Left lung (tissue), 10 donors: ENCODE data around the gene SHISA3. TPM values are rescaled to one million over a fixed set of nuclear protein-coding genes. Genes with fewer than 3 reads are reported as not detected.

Experiments used
- ATAC-seq: fragments of 200-7000 bp; cut with Tn5 transposase; one replicate; pipeline ENCODE4 v1.9.1; 2020; ENCODE audit warnings: moderate library complexity
- DNase-seq, 4 donors: peaks; one replicate each; pipeline ENCODE4 v3.0.0-alpha.2; 2013 to 2020
- H3K27ac ChIP-seq, 2 donors: fragments of 200-600 bp; sonication (generic) in 1 of 2; one replicate each; pipeline versions ENCODE4 v1.5.0 to v1.8.0; 2020 to 2021
- H3K27me3 ChIP-seq, 2 donors: fragments of 200-600 bp; sonication (generic) in 1 of 2; one replicate each; pipeline versions ENCODE4 v1.5.0 to v1.8.0; 2020 to 2021
- H3K36me3 ChIP-seq, 2 donors: fragments of 200-600 bp; sonication (generic) in 1 of 2; one replicate each; pipeline versions ENCODE4 v1.5.0 to v1.8.0; 2020 to 2021
- H3K4me1 ChIP-seq, 2 donors: fragments of 200-600 bp; one replicate each; pipeline ENCODE4 v1.8.0; 2021
- H3K4me3 ChIP-seq, 2 donors: fragments of 200-600 bp; sonication (generic) in 1 of 2; one replicate each; pipeline versions ENCODE4 v1.5.0 to v1.8.0; 2020 to 2021; ENCODE audit warnings: mild to moderate bottlenecking in 1 of 2
- H3K9me3 ChIP-seq, 2 donors: fragments of 200-600 bp; sonication (generic) in 1 of 2; one replicate each; pipeline versions ENCODE4 v1.5.0 to v1.8.0; 2020 to 2021
- intact Hi-C, 2 donors: fragments of 100-400 bp; cut with DNase I; formaldehyde crosslinking; loops; one replicate each; pipeline versions ENCODE4 v1.11.2 to v1.14.2; 2022
- polyA plus RNA-seq, 6 donors: library from polyadenylated mRNA; unstranded; fragments of 120-200 nt; gene quantifications; one replicate each; pipeline ENCODE4 v1.2.1, GENCODE V29; 2013; ENCODE audit not compliant: insufficient read length in 6 of 6
- total RNA-seq, 2 donors: library from RNA; stranded (reverse); fragmentation: NEBNext Ultra II Directional; extraction: Animal tissue kit (Norgen Biotek cat#: 25700); gene quantifications; one replicate each; pipeline ENCODE4 v1.2.1, GENCODE V29; 2021
- TF ChIP-seq, protein P1 (sequence below), 2 donors: fragments of 200-600 bp; sonication (generic) in 1 of 2; IDR thresholded peaks; one replicate each; pipeline versions ENCODE4 v1.5.0 to v1.8.0; 2021; ENCODE audit warnings: antibody characterized with exemption in 2 of 2
- donor health status: DM: no; HTN: yes; CAD: no.
- donor health status: DM: no; HTN: no; CAD: no.

SHISA3 gene
- total and polyA plus RNA-seq, 8 donors, result 1.9 to 42.3 (median 32.5) TPM

DNA sequence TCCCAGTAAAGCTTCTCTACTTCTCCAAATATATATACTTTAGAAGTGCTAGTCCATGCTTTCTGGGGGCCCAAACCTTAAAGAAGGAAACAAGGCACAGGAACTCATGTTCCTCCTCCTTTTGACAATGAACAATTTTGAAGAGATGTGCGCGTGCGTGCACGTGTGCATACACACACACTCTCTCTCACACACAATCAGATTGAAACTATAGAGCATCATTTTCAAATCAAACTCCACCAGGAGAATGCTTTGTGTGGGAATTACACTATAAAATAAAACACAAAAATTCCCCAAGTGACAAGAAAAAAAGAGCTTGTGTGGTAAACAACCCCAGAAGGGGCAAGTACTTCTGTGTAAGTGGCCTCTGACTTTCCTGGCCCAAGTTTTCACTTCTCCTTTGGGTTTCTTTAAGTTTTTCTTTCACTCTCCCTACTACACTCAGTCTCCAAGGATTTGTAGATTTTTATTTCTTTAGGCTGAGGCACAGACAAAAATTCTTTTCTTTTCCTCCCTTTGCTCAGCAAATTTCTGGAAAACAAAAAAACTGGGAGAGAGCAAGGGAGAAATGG, 46.6 kb upstream of the SHISA3 start:
- H3K9me3 ChIP-seq, result no peaks in the 10 kb centered on the region
- DNase-seq (no peak), ATAC-seq (no peak)
- no peaks in the 10 kb centered on the region for H3K4me1 ChIP-seq
- no peaks in the 10 kb centered on the region for H3K36me3 ChIP-seq
- intact Hi-C loops, result no loop called here
- H3K27ac ChIP-seq, result no peak overlapping the region
- H3K4me3 ChIP-seq, result no peak overlapping the region
- no peaks in the 10 kb centered on the region for H3K27me3 ChIP-seq
- TF ChIP-seq, protein P1, sequence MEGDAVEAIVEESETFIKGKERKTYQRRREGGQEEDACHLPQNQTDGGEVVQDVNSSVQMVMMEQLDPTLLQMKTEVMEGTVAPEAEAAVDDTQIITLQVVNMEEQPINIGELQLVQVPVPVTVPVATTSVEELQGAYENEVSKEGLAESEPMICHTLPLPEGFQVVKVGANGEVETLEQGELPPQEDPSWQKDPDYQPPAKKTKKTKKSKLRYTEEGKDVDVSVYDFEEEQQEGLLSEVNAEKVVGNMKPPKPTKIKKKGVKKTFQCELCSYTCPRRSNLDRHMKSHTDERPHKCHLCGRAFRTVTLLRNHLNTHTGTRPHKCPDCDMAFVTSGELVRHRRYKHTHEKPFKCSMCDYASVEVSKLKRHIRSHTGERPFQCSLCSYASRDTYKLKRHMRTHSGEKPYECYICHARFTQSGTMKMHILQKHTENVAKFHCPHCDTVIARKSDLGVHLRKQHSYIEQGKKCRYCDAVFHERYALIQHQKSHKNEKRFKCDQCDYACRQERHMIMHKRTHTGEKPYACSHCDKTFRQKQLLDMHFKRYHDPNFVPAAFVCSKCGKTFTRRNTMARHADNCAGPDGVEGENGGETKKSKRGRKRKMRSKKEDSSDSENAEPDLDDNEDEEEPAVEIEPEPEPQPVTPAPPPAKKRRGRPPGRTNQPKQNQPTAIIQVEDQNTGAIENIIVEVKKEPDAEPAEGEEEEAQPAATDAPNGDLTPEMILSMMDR (IDR thresholded peaks at IDR 0.05), result no peak

- H3K36me3 ChIP-seq, result no peaks in the 10 kb centered on the region
- intact Hi-C loops, result no loop called here
- ATAC-seq (no peak), DNase-seq (no peak)
- TF ChIP-seq, protein P1 (IDR thresholded peaks at IDR 0.05), result no peak
- H3K4me1 ChIP-seq, result no peaks in the 10 kb centered on the region
- no peak overlapping the region for H3K4me3 ChIP-seq
- no peak overlapping the region for H3K27ac ChIP-seq
- H3K27me3 ChIP-seq, result no peaks in the 10 kb centered on the region
- no peaks in the 10 kb centered on the region for H3K9me3 ChIP-seq
Observed at GRCh38 chr4:42352049-42352448, 45.2 kb upstream of the SHISA3 start.

DNA sequence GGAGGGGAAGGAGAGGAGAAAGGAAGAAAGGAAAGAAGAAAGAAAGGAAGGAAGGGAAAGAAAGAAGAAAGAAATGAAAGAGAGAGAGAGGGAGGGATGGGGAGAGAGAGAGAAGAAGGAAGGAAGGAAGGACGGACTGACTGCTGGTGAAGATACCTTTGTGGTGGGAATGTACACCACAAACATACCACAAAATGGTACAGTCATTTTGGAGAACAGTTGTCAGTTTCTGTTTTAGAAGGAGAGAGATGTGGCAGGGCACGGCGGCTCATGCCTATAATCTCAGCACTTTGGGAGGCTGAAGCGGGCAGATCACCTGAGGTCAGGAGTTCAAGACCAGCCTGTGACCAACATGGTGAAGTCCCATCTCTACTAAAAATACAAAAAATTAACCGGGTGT, 40.0 kb upstream of the SHISA3 start:
- Histone ChIP-seq H3K9me3 (no peaks in the 10 kb centered on the region), H3K27ac (no peak overlapping the region), H3K36me3 (no peaks in the 10 kb centered on the region), H3K4me3 (no peak overlapping the region), H3K27me3 (no peaks in the 10 kb centered on the region), H3K4me1 (no peaks in the 10 kb centered on the region)
- DNase-seq (no peak), ATAC-seq (no peak)
- intact Hi-C loops, result no loop called here
- TF ChIP-seq, protein P1 (IDR thresholded peaks at IDR 0.05), result no peak

DNA sequence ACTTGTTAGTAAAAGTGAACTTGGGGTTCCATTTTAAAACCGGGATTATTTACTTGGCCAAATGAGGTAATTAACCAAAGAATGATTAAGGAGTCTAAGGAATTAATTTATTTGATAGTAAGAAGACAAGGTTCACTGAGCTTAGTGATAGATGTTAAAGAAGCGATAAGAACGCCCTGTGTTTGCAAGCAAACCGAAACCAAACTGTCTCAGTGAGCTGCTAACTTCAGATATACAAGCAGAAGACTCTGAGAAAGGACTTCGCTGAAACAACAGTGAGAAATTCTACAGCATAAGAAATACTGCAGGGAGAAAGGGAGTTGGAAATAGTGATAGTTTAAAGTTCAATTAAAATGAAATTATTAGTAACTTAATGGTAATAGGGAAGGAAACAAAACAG, 37.6 kb upstream of the SHISA3 start:
- no peaks in the 10 kb centered on the region for H3K36me3 ChIP-seq
- TF ChIP-seq, protein P1 (IDR thresholded peaks at IDR 0.05), result no peak
- intact Hi-C loops, result no loop called here
- H3K9me3 ChIP-seq, result no peaks in the 10 kb centered on the region
- H3K4me3 ChIP-seq, result no peak overlapping the region
- H3K4me1 ChIP-seq, result no peaks in the 10 kb centered on the region
- ATAC-seq, result no peak
- H3K27ac ChIP-seq, result no peak overlapping the region
- DNase-seq, result peak in 1 of 4 donors; percentile 61
- no peaks in the 10 kb centered on the region for H3K27me3 ChIP-seq

GRCh38 chr4:42360256-42360669, 37.0 kb upstream of the SHISA3 start:
- intact Hi-C loops, result no loop called here
- no peaks in the 10 kb centered on the region for H3K9me3 ChIP-seq
- no peaks in the 10 kb centered on the region for H3K4me1 ChIP-seq
- H3K4me3 ChIP-seq, result no peak overlapping the region
- no peak overlapping the region for H3K27ac ChIP-seq
- no peaks in the 10 kb centered on the region for H3K36me3 ChIP-seq
- ATAC-seq, result peak; percentile 21
- peak in 2 of 4 donors; percentile 82 to 87 for DNase-seq
- no peaks in the 10 kb centered on the region for H3K27me3 ChIP-seq
- TF ChIP-seq, protein P1 (IDR thresholded peaks at IDR 0.05), result no peak
